Tibial artery (tissue), 4 donors: ENCODE data around the gene TMA7B.

Experiments used
- DNase-seq, 2 donors: peaks; one replicate each; pipeline ENCODE4 v3.0.0-alpha.2; 2019
- H3K27ac ChIP-seq, 2 donors: fragments of 200-600 bp; sonication (generic) in 1 of 2; 1 replicate in 1 of 2; 2 replicates in 1 of 2; pipeline ENCODE4 v1.5.1; 2018 to 2019; ENCODE audit warnings: mild to moderate bottlenecking in 1 of 2
- H3K27me3 ChIP-seq, 2 donors: fragments of 200-600 bp; sonication (generic) in 1 of 2; one replicate each; pipeline versions ENCODE4 v1.5.1 to v1.6.0; 2016 to 2019
- H3K36me3 ChIP-seq, 3 donors: fragments of 200-600 bp; sonication (generic) in 2 of 3; one replicate each; pipeline ENCODE4 v1.5.1; 2016 to 2019; ENCODE audit warnings: mild to moderate bottlenecking in 2 of 3
- H3K4me1 ChIP-seq, 4 donors: fragments of 200-600 bp; sonication (generic) in 2 of 4; 1 replicate in 3 of 4; 2 replicates in 1 of 4; pipeline ENCODE4 v1.5.1; 2016 to 2019
- H3K4me3 ChIP-seq, 2 donors: fragments of 200-600 bp; sonication (generic) in 1 of 2; 1 replicate in 1 of 2; 2 replicates in 1 of 2; pipeline ENCODE4 v1.5.1; 2018 to 2019; ENCODE audit warnings: mild to moderate bottlenecking in 2 of 2
- H3K9me3 ChIP-seq, 3 donors: fragments of 200-600 bp; sonication (generic) in 1 of 3; one replicate each; pipeline ENCODE4 v1.5.1; 2016 to 2019
- intact Hi-C: fragments of 100-400 bp; cut with DNase I; formaldehyde crosslinking; loops from one replicate; pipeline ENCODE4 v1.15.0; 2023; ENCODE audit warnings: low total_unique reads
- TF ChIP-seq, protein P1 (sequence below), 2 experiments: fragments of 200-600 bp in 1 of 2; fragments of 450-650 bp in 1 of 2; IDR thresholded peaks; one replicate each; pipeline ENCODE4 v1.5.1; 2017 to 2019; ENCODE audit warnings: antibody characterized with exemption in 2 of 2, mild to moderate bottlenecking in 1 of 2, moderate library complexity in 1 of 2

TMA7B gene

GRCh38 chr22:39959640-39960447 is at the start of gene TMA7B:
Gene TMA7B (plus strand): TSS chr22:39960397. CDS start chr22:39964375, 3,978 bp downstream.
- intact Hi-C loops: no loop called here
- Histone ChIP-seq H3K27ac (no peak within 1 kb of the TSS), H3K9me3 (no peaks in the 10 kb centered on the region), H3K4me1 (no peaks in the 10 kb centered on the region), H3K36me3 (no peaks in the 10 kb centered on the region), H3K4me3 (no peak within 1 kb of the TSS), H3K27me3 (peaks cover 0 to 34% of the 10 kb centered on the region in 2 donors)
- TF ChIP-seq, protein P1, sequence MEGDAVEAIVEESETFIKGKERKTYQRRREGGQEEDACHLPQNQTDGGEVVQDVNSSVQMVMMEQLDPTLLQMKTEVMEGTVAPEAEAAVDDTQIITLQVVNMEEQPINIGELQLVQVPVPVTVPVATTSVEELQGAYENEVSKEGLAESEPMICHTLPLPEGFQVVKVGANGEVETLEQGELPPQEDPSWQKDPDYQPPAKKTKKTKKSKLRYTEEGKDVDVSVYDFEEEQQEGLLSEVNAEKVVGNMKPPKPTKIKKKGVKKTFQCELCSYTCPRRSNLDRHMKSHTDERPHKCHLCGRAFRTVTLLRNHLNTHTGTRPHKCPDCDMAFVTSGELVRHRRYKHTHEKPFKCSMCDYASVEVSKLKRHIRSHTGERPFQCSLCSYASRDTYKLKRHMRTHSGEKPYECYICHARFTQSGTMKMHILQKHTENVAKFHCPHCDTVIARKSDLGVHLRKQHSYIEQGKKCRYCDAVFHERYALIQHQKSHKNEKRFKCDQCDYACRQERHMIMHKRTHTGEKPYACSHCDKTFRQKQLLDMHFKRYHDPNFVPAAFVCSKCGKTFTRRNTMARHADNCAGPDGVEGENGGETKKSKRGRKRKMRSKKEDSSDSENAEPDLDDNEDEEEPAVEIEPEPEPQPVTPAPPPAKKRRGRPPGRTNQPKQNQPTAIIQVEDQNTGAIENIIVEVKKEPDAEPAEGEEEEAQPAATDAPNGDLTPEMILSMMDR (IDR thresholded peaks at IDR 0.05): no peak
- no peak for DNase-seq

GRCh38 chr22:39910876-39911613 is 49.2 kb upstream of the TMA7B start:
- intact Hi-C loops: no loop called here
- Histone ChIP-seq H3K27me3 (peaks cover 0 to 37% of the 10 kb centered on the region in 2 donors), H3K4me1 (no peaks in the 10 kb centered on the region), H3K36me3 (no peaks in the 10 kb centered on the region), H3K4me3 (no peak overlapping the region), H3K9me3 (no peaks in the 10 kb centered on the region), H3K27ac (no peak overlapping the region)
- TF ChIP-seq, protein P1 (IDR thresholded peaks at IDR 0.05): no peak
- no peak for DNase-seq

DNA sequence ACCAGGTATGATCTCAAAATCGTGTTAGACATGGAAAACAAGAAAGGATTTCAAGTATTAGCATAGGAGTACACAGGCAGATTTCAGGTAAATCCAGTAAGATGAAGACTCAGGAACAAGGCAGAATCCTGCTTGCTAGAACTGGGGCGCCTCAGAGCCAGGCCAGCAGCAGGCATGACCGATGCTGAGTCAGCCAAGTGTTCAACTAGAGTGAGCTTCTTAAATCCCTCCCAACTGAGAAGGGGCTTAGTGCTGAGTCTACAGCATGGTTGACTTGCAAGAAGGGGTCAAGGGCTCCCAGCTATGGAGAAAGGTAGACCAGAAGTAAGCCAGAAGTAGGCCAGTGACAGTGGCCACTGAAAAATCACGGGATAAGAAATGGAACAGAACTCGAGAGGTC is 46.9 kb upstream of the TMA7B start:
- intact Hi-C loops: no loop called here
- peaks cover 0 to 8% (median 2%) of the 10 kb centered on the region in 4 donors for H3K4me1 ChIP-seq
- TF ChIP-seq, protein P1 (IDR thresholded peaks at IDR 0.05): no peak
- peaks cover 0 to 34% of the 10 kb centered on the region in 2 donors for H3K27me3 ChIP-seq
- H3K4me3 ChIP-seq: no peak overlapping the region
- H3K36me3 ChIP-seq: no peaks in the 10 kb centered on the region
- DNase-seq: no peak
- H3K9me3 ChIP-seq: no peaks in the 10 kb centered on the region
- H3K27ac ChIP-seq: no peak overlapping the region

DNA sequence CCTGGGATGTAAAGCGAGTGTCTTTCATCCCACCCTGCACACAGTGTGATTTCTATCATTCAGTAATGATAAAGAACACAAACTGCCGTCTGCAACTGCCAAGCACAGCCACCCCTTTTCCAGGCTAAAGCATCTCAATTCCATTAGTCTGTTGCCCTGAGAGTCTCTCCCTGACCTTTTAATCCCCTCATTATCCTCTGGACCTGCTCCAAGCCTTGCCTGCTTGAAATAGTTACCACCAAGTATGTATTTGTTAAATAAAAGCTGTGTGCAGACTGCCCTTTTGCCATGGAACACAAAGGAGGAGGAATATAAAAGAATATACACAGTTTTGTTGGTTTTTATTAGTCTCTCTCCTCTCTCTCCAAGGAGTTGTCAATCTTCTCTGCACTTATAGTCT is 46.3 kb upstream of the TMA7B start:
- Histone ChIP-seq H3K36me3 (no peaks in the 10 kb centered on the region), H3K9me3 (no peaks in the 10 kb centered on the region), H3K27me3 (peaks cover 0 to 32% of the 10 kb centered on the region in 2 donors)

GRCh38 chr22:39914584-39914983 is 45.6 kb upstream of the TMA7B start:
- H3K9me3 ChIP-seq: no peaks in the 10 kb centered on the region
- H3K4me1 ChIP-seq: peaks cover 0 to 8% (median 2%) of the 10 kb centered on the region in 4 donors
- TF ChIP-seq, protein P1 (IDR thresholded peaks at IDR 0.05): no peak
- DNase-seq: no peak
- H3K27me3 ChIP-seq: peaks cover 0 to 32% of the 10 kb centered on the region in 2 donors
- H3K36me3 ChIP-seq: no peaks in the 10 kb centered on the region
- H3K27ac ChIP-seq: no peak overlapping the region
- no peak overlapping the region for H3K4me3 ChIP-seq
- intact Hi-C loops: no loop called here

More for the DNA sequence above, 46.3 kb upstream of the TMA7B start:
- no peak for DNase-seq
- intact Hi-C loops: no loop called here
- Histone ChIP-seq H3K4me3 (no peak overlapping the region), H3K27ac (no peak overlapping the region), H3K4me1 (peaks cover 0 to 8% (median 2%) of the 10 kb centered on the region in 4 donors)
- TF ChIP-seq, protein P1 (IDR thresholded peaks at IDR 0.05): no peak
